Measurements from ENCODE around the gene TMEM178A.

DNA sequence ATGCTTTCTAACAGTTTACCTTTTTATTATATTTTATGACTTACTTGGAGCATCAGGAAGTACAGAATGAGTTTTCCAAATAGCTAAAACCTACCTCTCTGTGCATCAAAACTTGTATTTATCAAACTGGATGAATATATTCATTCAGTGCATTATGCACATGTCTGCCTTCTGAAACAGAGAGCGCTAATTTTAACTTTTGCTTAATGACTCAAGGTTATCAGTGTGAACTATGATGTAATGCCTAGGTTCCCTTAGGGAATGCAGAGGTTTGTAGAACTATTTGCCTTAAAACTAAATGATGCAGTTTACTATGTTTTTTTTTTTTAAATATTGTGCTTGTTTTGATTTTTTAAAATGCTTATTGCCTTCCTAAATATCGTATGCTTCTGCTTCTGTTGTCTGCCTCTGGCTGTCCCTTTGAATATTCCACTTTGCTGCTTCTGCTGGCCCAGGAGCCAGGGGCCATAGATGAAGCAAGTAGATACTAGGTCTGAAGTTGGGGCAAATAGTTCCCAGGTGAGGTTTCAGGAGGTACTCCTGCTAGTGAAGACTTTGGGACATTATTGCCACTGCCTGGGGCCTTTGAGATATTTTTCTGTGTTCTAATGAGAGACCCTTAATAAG, 16.5 kb downstream of the TMEM178A start:
- no peak for TF ChIP-seq EZH2phosphoT487 (IDR thresholded peaks at IDR 0.05; ENCODE audit: borderline replicate concordance, low read length)
- TF ChIP-seq, protein P1, sequence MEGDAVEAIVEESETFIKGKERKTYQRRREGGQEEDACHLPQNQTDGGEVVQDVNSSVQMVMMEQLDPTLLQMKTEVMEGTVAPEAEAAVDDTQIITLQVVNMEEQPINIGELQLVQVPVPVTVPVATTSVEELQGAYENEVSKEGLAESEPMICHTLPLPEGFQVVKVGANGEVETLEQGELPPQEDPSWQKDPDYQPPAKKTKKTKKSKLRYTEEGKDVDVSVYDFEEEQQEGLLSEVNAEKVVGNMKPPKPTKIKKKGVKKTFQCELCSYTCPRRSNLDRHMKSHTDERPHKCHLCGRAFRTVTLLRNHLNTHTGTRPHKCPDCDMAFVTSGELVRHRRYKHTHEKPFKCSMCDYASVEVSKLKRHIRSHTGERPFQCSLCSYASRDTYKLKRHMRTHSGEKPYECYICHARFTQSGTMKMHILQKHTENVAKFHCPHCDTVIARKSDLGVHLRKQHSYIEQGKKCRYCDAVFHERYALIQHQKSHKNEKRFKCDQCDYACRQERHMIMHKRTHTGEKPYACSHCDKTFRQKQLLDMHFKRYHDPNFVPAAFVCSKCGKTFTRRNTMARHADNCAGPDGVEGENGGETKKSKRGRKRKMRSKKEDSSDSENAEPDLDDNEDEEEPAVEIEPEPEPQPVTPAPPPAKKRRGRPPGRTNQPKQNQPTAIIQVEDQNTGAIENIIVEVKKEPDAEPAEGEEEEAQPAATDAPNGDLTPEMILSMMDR (IDR thresholded peaks at IDR 0.05; ENCODE audit: low read depth, low read length, poor library complexity, severe bottlenecking), result no peak
